OCI-LY3 (cell line): ENCODE data around the gene GNG13.

Source experiments
- EZH2phosphoT487 ChIP-seq: fragments of 200-600 bp; shearing (Covaris generic); IDR thresholded peaks from 2 replicates; pipeline ENCODE4 v1.6.1; 2018; ENCODE audit warnings: antibody characterized with exemption, mixed run types, low read depth
- TF ChIP-seq, protein P1 (sequence below): fragments of 200-600, 300-600 bp; sonication (generic); IDR thresholded peaks from 2 replicates; pipeline ENCODE4 v1.5.1; 2014; ENCODE audit warnings: antibody characterized with exemption, low read length, low read depth

DNA sequence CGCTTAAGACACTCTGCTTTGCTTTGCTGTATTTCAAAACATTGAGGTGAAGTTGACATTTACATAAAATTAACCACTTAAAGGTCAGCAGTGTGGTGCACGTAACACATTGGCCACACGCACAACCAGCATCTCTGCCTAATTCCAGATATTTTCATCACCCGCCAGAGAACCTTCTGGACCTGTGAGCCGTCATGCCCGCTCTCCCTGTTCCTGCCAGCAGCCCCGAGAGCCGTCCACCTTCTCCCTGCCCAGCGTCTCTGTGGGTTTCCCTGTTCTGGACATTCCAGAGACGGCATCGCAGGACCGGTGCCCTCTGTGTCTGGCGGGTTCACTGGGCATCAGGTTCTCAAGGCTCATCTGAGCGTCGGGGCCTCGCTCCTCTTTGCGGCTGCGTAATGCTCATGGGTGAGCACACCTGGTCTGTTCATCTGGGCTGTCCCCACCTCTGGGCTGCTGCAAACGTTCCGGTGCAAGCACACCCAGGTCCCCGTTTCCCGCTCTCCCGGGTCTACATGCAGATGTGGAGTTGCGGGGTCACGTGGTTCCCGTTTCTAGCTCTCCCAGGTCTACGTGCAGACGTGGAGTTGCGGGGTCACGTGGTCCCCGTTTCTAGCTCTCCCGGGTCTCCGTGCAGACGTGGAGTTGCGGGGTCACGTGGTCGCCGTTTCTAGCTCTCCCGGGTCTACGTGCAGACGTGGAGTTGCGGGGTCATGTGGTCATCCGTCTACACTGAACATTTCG lies 48.1 kb upstream of the GNG13 start:
- TF ChIP-seq, protein P1, sequence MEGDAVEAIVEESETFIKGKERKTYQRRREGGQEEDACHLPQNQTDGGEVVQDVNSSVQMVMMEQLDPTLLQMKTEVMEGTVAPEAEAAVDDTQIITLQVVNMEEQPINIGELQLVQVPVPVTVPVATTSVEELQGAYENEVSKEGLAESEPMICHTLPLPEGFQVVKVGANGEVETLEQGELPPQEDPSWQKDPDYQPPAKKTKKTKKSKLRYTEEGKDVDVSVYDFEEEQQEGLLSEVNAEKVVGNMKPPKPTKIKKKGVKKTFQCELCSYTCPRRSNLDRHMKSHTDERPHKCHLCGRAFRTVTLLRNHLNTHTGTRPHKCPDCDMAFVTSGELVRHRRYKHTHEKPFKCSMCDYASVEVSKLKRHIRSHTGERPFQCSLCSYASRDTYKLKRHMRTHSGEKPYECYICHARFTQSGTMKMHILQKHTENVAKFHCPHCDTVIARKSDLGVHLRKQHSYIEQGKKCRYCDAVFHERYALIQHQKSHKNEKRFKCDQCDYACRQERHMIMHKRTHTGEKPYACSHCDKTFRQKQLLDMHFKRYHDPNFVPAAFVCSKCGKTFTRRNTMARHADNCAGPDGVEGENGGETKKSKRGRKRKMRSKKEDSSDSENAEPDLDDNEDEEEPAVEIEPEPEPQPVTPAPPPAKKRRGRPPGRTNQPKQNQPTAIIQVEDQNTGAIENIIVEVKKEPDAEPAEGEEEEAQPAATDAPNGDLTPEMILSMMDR, result no peak
- no peak for TF ChIP-seq EZH2phosphoT487
